Measurements from ENCODE around the gene CNN1.

The CNN1 gene
- total RNA-seq, result 0 reads per million in 2 experiments

- no peak for DNase-seq (ENCODE audit: low read depth)
Observed at GRCh38 chr19:11538232-11539036, at the start of gene CNN1. Gene CNN1 (plus strand): TSS chr19:11538851. CDS start chr19:11538928, 77 bp downstream.

DNA sequence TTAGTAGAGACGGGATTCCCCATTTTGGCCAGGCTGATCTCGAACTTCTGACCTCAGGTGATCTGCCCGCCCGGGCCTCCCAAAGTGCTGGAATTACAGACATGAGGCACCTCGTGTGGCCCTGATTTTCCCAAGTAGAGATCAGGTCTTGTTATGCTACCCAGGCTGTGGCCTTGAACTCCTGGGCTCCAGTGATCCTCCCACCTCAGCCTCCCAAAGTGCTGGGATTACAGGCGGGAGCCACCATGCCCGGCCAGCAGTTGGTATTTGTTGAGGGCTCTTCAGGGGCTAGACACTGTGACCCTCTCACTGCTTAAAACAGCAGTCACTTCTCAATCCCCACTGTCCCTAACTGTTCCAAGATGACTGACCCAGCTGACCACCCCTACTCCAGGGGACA is 49.3 kb upstream of the CNN1 start:
- no peak for DNase-seq (ENCODE audit: low read depth)

DNA sequence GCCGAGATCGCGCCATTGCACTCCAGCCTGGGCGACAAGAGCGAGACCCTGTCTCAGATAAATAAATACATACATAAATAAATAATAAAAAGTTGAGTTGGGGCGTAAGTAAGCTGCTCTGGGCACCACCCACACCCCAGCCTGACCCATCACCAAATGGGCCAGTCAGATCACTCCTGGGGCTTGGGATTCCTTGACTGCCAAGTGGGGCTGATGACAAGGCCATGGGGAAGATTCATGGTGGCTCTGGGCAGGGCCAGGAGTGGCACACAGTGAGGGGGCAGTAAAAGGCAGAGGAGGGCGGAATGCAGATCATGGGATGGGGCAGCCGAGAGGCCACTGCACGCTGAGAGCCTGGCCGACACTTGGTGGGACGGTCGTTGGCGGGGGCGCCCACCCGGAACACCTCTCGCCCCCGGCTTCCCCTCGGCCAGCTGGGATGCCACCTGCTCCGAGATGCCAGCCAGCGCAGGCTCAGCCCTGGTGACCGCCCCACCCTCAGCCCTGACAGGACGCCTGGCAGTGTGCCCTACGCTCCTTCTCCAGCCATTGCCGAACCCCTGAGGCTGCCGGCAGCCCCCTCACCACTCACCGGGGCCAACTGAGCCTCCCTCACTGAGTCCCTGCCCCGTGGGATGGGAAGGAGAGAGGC is 43.9 kb upstream of the CNN1 start:
- no peak for DNase-seq (ENCODE audit: low read depth)

DNA sequence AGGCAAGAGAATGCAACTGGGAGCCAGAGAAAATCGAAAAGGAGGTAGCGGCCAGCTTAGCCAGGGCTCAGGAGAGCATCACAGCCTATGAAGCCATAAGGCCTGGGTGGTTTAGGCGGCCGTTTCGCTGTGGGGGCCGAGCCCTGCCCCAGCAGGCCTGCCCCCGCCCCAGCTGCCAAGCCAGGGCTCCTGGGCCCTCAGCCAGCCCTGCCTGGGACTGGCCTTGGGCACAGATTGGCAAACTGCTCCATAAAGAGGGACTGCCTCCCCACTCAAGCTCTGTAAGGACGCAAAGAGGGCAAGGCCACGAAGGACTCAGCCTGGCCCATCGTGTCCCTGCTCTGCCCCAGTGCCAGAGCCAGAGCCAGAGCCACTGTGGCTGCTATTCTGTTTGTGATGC is 43.2 kb upstream of the CNN1 start:
- no peak for DNase-seq (ENCODE audit: low read depth)

- no peak for DNase-seq (ENCODE audit: low read depth)
Observed at GRCh38 chr19:11495885-11496284, 42.8 kb upstream of the CNN1 start.

GRCh38 chr19:11496391-11497163 is 42.1 kb upstream of the CNN1 start:
- peak; percentile 50 for DNase-seq (ENCODE audit: low read depth)

- DNase-seq (ENCODE audit: low read depth), result no peak
Observed at GRCh38 chr19:11499220-11499726, 39.4 kb upstream of the CNN1 start.

- no peak for DNase-seq (ENCODE audit: low read depth)
Observed at GRCh38 chr19:11499890-11500420, 38.7 kb upstream of the CNN1 start.

DNA sequence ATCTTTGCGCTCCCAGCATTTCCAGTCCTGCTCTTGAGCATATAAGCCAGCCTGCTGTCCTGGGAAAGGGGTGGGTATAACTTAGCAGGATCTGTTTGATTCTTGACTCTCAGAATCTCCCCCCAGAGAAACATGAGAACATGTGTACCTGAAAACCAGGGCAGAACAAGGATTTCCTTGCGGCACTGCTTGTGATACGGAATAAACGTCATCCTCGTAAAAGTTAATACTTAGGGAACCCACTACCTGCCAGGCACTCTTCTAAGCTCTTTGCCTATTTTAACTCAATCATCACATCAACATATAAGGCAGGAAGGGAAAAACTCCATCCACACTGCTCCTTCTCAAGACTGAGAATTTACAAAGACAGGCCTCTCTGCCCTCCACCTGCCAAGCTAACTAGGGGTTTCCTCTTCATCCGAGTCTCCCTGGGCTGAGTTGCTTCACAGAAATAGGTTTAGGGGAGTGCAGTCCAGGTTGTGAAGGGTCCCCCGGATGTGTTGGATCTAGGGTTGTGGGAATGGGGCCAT is 34.1 kb upstream of the CNN1 start:
- no peak for DNase-seq (ENCODE audit: low read depth)

GRCh38 chr19:11505032-11505503 is 33.6 kb upstream of the CNN1 start:
- DNase-seq (ENCODE audit: low read depth), result peak; percentile 94

DNA sequence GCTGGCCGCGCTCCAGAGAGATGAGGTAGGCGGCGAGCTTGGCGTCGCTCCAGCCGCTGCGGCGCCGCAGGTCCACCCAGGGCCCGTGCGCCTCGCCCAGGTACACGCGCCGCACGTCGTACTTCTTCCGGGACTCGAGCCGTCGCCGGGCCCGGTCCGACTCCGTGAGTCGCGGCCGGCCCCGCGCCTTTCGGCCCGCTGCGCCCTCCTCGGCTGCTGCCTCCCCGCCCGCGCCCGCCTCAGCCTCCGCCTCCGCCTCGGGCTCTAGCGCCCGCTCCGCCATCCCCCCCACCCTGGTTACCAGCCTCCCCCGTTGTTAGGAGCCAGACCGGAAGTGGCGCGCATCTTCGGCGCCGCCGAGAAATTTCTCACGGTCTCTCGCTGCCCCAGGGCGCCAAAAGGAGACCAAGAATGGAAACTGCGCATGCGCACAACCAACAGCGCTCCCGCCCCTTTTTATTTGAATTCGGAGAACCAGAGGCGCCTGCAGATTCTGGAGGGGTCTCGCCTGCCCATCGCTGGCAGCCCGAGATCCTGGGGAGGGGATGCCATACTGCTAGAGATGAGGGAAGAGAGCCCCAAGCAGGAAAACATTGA is 33.0 kb upstream of the CNN1 start, which contains the start of gene ZNF653:
Gene ZNF653, minus strand, starts transcription at position 336 of the 597 bp plus-strand sequence. Its CDS starts 53 bp downstream, at position 283.
- DNase-seq (ENCODE audit: low read depth), result peak; percentile 91

GRCh38 chr19:11506101-11506555 is 32.5 kb upstream of the CNN1 start:
- DNase-seq (ENCODE audit: low read depth), result no peak

- DNase-seq (ENCODE audit: low read depth), result no peak
Observed at GRCh38 chr19:11506967-11507366, 31.7 kb upstream of the CNN1 start.

DNA sequence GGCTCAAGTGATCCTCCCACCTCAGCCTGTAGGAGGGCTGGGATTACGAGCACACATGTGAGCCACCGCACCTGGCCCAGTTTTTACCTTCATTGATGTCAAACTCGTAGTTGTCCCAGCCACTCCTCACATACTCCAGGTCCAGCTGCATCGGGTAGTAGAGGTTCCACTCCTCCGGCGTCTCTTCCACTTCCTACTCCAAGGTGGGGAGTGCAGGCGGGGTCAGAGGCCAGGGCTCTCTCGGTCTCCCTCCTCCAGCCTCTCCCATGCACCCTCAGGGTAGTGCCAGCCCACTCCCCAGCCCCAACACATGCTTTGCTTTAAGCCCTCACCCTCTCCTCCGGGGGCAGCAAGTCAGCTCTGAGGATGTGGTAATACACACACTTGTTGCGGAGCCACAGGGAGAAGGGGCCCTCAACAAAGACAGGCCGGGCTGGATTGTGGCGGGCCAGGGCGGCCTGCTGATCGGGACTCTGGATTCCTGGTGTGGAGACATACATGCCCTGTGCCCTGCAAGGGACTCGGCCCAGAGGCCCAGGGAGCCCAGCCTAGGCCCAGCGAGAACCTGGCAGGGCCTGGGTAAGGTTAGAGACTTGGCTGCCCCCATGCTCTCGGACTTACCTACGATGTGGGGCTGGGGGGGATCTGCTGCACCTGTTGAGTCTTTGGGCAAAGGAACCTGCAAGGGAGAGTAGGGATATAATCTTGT is 31.1 kb upstream of the CNN1 start:
- no peak for DNase-seq (ENCODE audit: low read depth)

DNA sequence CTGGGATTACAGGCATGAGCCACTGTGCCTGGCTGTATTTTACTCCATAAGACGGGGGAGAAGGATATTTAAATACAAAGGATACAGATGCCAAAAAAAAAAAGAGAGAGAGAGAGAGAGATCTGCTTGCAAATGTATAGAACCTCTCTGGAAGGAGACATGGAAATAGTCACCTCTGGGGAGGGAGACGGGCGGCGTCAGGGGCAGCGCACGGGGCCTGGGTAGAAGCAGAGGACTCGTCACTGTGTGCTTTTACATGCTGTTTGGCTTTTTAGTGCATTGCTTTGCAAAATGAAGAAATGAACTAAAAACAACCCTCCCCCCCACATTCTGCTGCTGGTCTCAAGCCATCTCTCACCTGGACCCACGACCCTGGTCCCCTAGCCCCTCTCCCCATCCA is 28.2 kb upstream of the CNN1 start:
- DNase-seq (ENCODE audit: low read depth), result no peak

GRCh38 chr19:11513946-11514345 is 24.7 kb upstream of the CNN1 start:
- no peak for DNase-seq (ENCODE audit: low read depth)

DNA sequence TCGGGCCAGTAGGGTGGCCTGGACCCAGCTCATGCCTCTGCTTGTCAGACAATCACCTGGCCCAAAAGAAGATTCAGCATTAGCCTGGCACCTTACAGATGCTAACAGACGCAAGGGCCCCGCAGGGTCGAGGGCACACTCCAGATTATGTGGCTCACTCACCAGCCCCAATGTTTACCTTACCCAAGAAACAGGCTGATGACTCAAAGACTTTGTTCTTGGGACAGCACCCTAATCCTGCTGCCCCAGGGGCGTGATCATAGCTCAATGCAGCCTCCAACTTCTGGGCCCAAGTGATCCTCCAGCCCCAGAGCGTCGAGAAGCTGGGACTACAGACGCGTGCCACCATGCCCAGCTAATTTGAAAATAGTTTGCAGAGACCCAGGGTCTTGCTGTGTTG is 19.5 kb upstream of the CNN1 start:
- no peak for DNase-seq (ENCODE audit: low read depth)

GRCh38 chr19:11528551-11529341 is 9.9 kb upstream of the CNN1 start, which contains the start of gene ECSIT:
Gene ECSIT (minus strand): TSS chr19:11529134. CDS start chr19:11519170, 9,964 bp downstream.
- DNase-seq (ENCODE audit: low read depth), result peak; percentile 87

- DNase-seq (ENCODE audit: low read depth), result no peak
Observed at GRCh38 chr19:11530432-11530831, 8.2 kb upstream of the CNN1 start.

All from T follicular helper cell (primary cell).